GM03348 (cell line): ENCODE measurements around the gene VGLL4.
"Not testable (repeated sequence)": the region's sequence is repeated elsewhere in the genome, so short reads cannot be mapped to it uniquely, and the experiment has no call there.

ENCODE experiments used
- DNase-seq: peaks from one replicate; pipeline ENCODE4 v3.0.0; 2012; ENCODE audit warnings: low spot score

Gene VGLL4

GRCh38 chr3:11643605-11644087, at the start of gene VGLL4:
Gene VGLL4, minus strand, starts transcription at chr3:11643915. Its CDS starts 397 bp downstream, at chr3:11643518.
- peak; percentile 90 for DNase-seq

GRCh38 chr3:11692532-11692813, 48.8 kb upstream of the VGLL4 start:
- DNase-seq: no peak

GRCh38 chr3:11691767-11692531, 48.2 kb upstream of the VGLL4 start:
- DNase-seq: no peak

GRCh38 chr3:11690863-11691766, 47.4 kb upstream of the VGLL4 start:
- DNase-seq: peak; percentile 52

- no peak for DNase-seq
These were observed 46.0 kb upstream of the VGLL4 start for GRCh38 chr3:11689749-11690148.

GRCh38 chr3:11684980-11685379, 41.3 kb upstream of the VGLL4 start:
- not testable (repeated sequence) for DNase-seq

- DNase-seq: no peak
These were observed 36.8 kb upstream of the VGLL4 start for GRCh38 chr3:11680509-11680908.

GRCh38 chr3:11679964-11680363, 36.2 kb upstream of the VGLL4 start:
- no peak for DNase-seq

- no peak for DNase-seq
These were observed 28.6 kb upstream of the VGLL4 start for GRCh38 chr3:11672363-11672762.

- peak; percentile 77 for DNase-seq
These were observed 28.0 kb upstream of the VGLL4 start for GRCh38 chr3:11671648-11672100.

GRCh38 chr3:11668243-11669235, 24.8 kb upstream of the VGLL4 start:
- DNase-seq: peak; percentile 68

- no peak for DNase-seq
These were observed 21.6 kb upstream of the VGLL4 start for GRCh38 chr3:11665331-11665730.

- DNase-seq: peak; percentile 43
These were observed 18.8 kb upstream of the VGLL4 start for GRCh38 chr3:11662392-11662990.

- peak; percentile 60 for DNase-seq
These were observed 18.1 kb upstream of the VGLL4 start for GRCh38 chr3:11661827-11662226.

- DNase-seq: no peak
These were observed 17.4 kb upstream of the VGLL4 start for GRCh38 chr3:11661052-11661656.

GRCh38 chr3:11660242-11660641, 16.5 kb upstream of the VGLL4 start:
- DNase-seq: no peak

GRCh38 chr3:11658180-11658579, 14.5 kb upstream of the VGLL4 start:
- DNase-seq: no peak

GRCh38 chr3:11655196-11655928, 11.6 kb upstream of the VGLL4 start:
- DNase-seq: no peak

GRCh38 chr3:11654166-11654565, 10.5 kb upstream of the VGLL4 start:
- no peak for DNase-seq
